ENCODE data around the gene SNCG.
"Not testable (repeated sequence)": the region's sequence is repeated elsewhere in the genome, so short reads cannot be mapped to it uniquely, and the experiment has no call there.

DNA sequence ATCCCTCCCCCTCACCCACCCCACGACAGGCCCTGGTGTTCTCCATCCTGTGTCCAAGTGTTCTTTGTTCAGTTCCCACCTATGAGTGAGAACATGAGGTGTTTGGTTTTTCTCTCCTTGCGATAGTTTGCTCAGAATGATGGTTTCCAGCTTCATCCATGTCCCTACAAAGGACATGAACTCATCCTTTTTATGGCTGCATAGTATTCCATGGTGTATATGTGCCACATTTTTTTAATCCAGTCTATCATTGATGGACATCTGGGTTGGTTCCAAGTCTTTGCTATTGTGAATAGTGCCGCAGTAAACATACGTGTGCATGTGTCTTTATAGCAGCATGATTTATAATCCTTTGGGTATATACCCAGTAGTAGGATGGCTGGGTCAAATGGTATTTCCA lies 26.1 kb downstream of the SNCG start:
- TF ChIP-seq, protein P1, sequence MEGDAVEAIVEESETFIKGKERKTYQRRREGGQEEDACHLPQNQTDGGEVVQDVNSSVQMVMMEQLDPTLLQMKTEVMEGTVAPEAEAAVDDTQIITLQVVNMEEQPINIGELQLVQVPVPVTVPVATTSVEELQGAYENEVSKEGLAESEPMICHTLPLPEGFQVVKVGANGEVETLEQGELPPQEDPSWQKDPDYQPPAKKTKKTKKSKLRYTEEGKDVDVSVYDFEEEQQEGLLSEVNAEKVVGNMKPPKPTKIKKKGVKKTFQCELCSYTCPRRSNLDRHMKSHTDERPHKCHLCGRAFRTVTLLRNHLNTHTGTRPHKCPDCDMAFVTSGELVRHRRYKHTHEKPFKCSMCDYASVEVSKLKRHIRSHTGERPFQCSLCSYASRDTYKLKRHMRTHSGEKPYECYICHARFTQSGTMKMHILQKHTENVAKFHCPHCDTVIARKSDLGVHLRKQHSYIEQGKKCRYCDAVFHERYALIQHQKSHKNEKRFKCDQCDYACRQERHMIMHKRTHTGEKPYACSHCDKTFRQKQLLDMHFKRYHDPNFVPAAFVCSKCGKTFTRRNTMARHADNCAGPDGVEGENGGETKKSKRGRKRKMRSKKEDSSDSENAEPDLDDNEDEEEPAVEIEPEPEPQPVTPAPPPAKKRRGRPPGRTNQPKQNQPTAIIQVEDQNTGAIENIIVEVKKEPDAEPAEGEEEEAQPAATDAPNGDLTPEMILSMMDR (conservative IDR thresholded peaks at IDR 0.05; ENCODE audit: low read length) = not testable (repeated sequence)
- not testable (repeated sequence) for TF ChIP-seq EZH2phosphoT487 (IDR thresholded peaks at IDR 0.05; ENCODE audit: borderline replicate concordance, low read depth, low read length)
